Measurements from ENCODE around the gene ZNF619.
A peak's percentile ranks its signal among the peaks of the same experiment; 100 is the strongest.

- TF ChIP-seq HCFC1 (IDR thresholded peaks at IDR 0.05; ENCODE audit: low read depth, low read length) (no peak), ZNF441 (CRISPR knock-in tag; IDR thresholded peaks at IDR 0.05; ENCODE audit: borderline replicate concordance) (no peak)
- TF ChIP-seq, protein P1, sequence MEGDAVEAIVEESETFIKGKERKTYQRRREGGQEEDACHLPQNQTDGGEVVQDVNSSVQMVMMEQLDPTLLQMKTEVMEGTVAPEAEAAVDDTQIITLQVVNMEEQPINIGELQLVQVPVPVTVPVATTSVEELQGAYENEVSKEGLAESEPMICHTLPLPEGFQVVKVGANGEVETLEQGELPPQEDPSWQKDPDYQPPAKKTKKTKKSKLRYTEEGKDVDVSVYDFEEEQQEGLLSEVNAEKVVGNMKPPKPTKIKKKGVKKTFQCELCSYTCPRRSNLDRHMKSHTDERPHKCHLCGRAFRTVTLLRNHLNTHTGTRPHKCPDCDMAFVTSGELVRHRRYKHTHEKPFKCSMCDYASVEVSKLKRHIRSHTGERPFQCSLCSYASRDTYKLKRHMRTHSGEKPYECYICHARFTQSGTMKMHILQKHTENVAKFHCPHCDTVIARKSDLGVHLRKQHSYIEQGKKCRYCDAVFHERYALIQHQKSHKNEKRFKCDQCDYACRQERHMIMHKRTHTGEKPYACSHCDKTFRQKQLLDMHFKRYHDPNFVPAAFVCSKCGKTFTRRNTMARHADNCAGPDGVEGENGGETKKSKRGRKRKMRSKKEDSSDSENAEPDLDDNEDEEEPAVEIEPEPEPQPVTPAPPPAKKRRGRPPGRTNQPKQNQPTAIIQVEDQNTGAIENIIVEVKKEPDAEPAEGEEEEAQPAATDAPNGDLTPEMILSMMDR (CRISPR knock-in tag; IDR thresholded peaks at IDR 0.05): 0 out of 2 replicates have a peak, but pooled peaks have one; percentile 7
Measured at GRCh38 chr3:40477666-40478065, 744 bp downstream of the ZNF619 start.

All from HepG2 (cell line).